Nucleus accumbens (tissue), 56 donors: ENCODE measurements around the gene ZNF629.
"Not testable (repeated sequence)": the region's sequence is repeated elsewhere in the genome, so short reads cannot be mapped to it uniquely, and the experiment has no call there.

Experiments
- DNase-seq, 56 donors: peaks; one replicate each; lab custom pipeline; 2025; lab: John Stamatoyannopoulos, UW

The ZNF629 gene

GRCh38 chr16:30786936-30787612 is at the start of gene ZNF629:
Gene ZNF629 (minus strand): TSS chr16:30787205. CDS start chr16:30784482, 2,723 bp downstream.
- peak in 53 of 56 donors; percentile 25 to 85 (median 65) for DNase-seq

GRCh38 chr16:30834130-30834740 is 47.2 kb upstream of the ZNF629 start:
- DNase-seq = no peak

GRCh38 chr16:30830072-30830417 is 43.0 kb upstream of the ZNF629 start:
- DNase-seq = no peak

GRCh38 chr16:30829130-30830071 is 42.4 kb upstream of the ZNF629 start:
- DNase-seq = peak in 1 of 56 donors; percentile 4

GRCh38 chr16:30821891-30822290 is 34.9 kb upstream of the ZNF629 start:
- no peak for DNase-seq

GRCh38 chr16:30821441-30821840 is 34.4 kb upstream of the ZNF629 start:
- not testable (repeated sequence) for DNase-seq

- DNase-seq = no peak
Measured at GRCh38 chr16:30820952-30821421, 34.0 kb upstream of the ZNF629 start.

- DNase-seq = no peak
Measured at GRCh38 chr16:30816769-30817168, 29.8 kb upstream of the ZNF629 start.

- DNase-seq = no peak
Measured at GRCh38 chr16:30813821-30814189, 26.8 kb upstream of the ZNF629 start.

GRCh38 chr16:30809675-30810074 is 22.7 kb upstream of the ZNF629 start:
- DNase-seq = not testable (repeated sequence)

GRCh38 chr16:30808890-30809426 is 22.0 kb upstream of the ZNF629 start:
- not testable (repeated sequence) for DNase-seq

- no peak for DNase-seq
Measured at GRCh38 chr16:30808146-30808545, 21.1 kb upstream of the ZNF629 start.

- DNase-seq = peak in 54 of 56 donors; percentile 43 to 89 (median 77)
Measured at GRCh38 chr16:30805370-30806169, 18.6 kb upstream of the ZNF629 start.

GRCh38 chr16:30805056-30805369 is 18.0 kb upstream of the ZNF629 start:
- DNase-seq = peak in 2 of 56 donors; percentile 15 to 36

- no peak for DNase-seq
Measured at GRCh38 chr16:30802936-30803335, 15.9 kb upstream of the ZNF629 start.

- no peak for DNase-seq
Measured at GRCh38 chr16:30797670-30798309, 10.8 kb upstream of the ZNF629 start.

- no peak for DNase-seq
Measured at GRCh38 chr16:30794634-30795033, 7.6 kb upstream of the ZNF629 start.

- no peak for DNase-seq
Measured at GRCh38 chr16:30793508-30794069, 6.6 kb upstream of the ZNF629 start.
